Kidney glomerular epithelial cell (primary cell): ENCODE results near the gene MPDU1.
A peak's percentile ranks its signal among the peaks of the same experiment; 100 is the strongest.

Source experiments
- DNase-seq: peaks from one replicate; lab custom pipeline; 2025; lab: John Stamatoyannopoulos, UW

The MPDU1 gene

DNA sequence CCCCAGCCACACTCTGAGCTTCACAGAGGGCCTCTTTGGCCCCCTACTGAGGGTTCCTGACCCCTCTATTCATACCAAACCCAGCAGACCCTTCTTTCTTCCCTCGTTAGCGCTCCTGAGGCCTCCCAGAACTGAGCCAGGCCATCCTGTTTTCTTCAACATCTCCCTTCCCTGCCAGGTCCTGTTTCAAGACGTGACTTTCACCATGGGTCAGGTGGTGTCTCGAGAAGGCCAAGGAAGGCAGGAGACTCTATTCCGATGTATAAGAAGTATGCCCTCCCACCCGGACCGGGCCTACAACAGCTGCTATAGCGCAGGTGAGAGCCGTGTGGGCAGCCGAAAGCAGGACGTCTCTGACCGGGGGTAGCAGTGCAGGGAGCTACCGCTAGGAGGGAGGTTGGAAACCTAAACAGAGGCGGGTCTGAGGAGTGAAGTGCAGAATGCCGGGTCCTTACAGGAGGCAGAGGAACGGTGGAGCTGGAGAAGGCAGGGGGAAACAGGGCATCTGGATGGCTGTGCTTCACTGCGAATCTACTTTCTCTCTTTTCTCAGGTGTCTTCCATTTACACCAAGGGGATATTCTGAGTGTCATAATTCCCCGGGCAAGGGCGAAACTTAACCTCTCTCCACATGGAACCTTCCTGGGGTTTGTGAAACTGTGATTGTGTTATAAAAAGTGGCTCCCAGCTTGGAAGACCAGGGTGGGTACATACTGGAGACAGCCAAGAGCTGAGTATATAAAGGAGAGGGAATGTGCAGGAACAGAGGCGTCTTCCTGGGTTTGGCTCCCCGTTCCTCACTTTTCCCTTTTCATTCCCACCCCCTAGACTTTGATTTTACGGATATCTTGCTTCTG lies 23.3 kb upstream of the MPDU1 start:
- DNase-seq, result peak; percentile 46

DNA sequence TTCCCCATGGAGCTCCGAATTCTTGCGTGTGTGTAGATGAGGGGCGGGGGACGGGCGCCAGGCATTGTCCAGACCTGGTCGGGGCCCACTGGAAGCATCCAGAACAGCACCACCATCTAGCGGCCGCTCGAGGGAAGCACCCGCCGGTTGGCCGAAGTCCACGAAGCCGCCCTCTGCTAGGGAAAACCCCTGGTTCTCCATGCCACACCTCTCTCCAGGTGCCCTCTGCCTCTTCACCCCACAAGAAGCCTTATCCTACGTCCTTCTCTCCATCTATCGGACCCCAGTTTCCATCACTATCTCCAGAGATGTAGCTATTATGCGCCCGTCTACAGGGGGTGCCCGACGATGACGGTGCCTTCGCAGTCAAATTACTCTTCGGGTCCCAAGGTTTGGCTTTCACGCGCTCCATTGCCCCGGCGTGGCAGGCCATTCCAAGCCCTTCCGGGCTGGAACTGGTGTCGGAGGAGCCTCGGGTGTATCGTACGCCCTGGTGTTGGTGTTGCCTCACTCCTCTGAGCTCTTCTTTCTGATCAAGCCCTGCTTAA lies 22.6 kb upstream of the MPDU1 start:
- DNase-seq, result peak; percentile 68

DNA sequence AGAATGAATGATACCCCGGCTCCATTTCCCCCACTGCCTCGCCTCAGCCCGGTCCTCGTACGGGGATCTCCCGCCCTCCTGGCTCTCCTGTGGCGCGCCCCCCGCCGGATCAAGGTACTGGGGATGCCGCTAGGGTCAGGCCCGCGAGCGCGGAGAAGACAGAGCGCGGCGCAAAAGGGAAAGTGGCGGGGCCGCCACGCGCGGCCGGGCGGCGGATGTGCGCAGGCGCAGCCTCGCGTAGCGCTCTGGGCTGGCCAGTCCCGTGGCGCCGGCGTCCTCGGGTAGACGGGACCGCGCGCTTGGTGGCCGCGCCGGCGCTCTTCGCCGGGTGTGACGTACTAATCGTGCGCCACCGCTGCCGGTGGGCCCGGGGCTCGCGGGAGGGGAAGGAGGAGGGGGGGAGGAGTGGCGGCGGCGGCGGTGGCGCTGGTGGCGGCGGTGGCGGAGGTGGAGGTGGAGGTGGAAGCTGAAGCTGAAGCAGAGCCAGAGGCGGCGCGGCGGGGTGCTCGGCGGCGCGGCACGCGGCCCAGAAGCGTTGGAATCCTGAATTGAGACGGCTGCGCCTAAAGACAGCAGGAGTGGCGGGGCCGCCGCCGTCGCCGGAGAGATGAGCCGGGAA lies 22.0 kb upstream of the MPDU1 start, which contains the start of gene SENP3:
Gene SENP3, plus strand, starts transcription at position 331 of the 619 bp plus-strand sequence. CDS start 1,158 bp downstream, outside the sequence.
- DNase-seq, result peak; percentile 46

DNA sequence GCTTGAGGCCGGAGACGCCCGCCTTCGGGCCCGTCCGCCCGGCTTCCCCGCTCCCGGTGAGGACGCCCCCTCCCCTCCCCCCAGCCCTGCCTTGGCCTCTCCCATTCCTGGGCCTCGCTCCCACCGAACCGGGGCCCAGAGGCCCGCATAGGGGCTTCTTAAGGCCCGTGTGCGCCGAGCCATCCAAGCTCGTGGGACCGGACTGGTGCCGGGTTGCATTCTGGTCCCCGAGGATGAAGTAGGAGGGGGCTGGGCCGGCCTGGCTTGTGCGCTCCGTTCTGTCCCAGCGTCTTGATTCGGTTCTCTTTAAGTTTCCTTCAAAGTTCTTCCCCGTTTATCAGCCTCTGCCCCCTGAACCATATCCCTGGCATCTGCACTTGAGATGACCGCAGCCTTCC lies 21.4 kb upstream of the MPDU1 start:
- peak; percentile 12 for DNase-seq

DNA sequence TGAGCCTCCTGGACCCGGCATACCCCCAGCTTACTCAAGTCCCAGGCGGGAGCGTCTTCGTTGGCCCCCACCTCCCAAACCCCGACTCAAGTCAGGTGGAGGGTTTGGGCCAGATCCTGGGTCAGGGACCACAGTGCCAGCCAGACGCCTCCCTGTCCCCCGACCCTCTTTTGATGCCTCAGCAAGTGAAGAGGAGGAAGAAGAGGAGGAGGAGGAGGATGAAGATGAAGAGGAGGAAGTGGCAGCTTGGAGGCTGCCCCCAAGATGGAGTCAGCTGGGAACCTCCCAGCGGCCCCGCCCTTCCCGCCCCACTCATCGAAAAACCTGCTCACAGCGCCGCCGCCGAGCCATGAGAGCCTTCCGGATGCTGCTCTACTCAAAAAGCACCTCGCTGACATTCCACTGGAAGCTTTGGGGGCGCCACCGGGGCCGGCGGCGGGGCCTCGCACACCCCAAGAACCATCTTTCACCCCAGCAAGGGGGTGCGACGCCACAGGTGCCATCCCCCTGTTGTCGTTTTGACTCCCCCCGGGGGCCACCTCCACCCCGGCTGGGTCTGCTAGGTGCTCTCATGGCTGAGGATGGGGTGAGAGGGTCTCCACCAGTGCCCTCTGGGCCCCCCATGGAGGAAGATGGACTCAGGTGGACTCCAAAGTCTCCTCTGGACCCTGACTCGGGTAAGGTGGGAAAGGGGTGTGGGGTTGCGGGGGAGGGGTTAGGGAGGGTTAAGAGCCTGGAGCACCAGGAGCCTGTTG lies 20.4 kb upstream of the MPDU1 start:
- DNase-seq, result no peak

DNA sequence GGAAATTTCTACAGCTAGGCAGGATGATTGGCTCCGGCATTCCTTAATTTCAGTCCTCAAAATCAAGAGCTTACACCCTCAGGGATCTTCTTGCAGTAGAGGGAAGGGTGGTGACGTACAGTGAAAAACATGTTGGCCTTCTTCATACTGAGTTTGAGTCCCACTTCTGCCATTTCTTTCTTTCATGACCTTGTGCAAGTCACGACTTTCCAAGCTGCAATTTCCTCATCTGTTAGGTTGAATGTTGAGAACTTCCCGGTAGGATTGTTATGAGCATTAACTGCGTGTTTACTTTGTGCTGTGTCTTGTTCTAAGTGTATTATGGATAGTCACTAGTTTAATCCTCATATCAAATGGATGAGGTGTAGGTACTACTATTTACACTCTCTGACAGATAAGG lies 14.1 kb upstream of the MPDU1 start:
- no peak for DNase-seq

DNA sequence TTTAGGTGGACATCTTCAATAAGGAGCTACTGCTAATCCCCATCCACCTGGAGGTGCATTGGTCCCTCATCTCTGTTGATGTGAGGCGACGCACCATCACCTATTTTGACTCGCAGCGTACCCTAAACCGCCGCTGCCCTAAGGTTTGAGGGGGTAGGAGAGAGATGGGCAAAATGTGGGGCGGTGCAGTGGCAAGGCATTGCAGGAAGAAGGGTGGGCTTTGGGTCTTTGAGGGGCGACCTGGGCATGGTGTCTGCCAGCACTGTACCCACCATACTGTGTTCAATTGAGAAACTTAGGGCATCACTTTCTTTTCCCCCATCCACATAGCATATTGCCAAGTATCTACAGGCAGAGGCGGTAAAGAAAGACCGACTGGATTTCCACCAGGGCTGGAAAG lies 13.3 kb upstream of the MPDU1 start:
- DNase-seq, result no peak

DNA sequence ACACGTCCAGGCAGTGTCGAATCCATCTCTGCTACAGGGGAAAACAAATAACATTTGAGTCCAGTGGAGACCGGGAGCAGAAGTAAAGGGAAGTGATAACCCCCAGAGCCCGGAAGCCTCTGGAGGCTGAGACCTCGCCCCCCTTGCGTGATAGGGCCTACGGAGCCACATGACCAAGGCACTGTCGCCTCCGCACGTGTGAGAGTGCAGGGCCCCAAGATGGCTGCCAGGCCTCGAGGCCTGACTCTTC lies 11.4 kb upstream of the MPDU1 start:
- DNase-seq, result no peak

DNA sequence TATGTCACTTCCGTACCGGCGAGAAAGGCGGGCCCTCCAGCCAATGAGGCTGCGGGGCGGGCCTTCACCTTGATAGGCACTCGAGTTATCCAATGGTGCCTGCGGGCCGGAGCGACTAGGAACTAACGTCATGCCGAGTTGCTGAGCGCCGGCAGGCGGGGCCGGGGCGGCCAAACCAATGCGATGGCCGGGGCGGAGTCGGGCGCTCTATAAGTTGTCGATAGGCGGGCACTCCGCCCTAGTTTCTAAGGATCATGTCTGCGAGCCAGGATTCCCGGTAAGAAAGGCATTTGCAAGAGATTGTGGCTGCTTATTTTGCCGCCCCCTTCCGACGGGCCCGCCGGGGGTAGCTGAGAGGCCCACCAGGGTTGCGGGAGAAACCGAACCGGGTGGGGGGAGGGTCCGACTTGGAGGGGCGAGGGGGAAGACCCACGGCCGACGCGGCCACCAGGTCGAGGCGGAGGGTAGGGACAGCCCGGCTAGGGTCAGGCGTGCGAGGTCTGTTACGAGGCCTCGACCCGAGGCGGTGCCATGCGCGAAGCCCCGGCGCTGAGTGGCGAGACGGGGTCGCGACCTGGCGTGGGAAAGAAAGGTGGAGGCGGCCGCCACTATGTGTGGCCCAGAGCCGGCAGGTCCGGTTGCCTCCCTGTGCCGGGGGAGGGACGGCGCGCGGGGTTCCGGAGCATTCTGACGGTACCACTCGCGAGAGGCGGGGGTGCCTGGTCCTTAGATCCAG lies 10.9 kb upstream of the MPDU1 start:
- DNase-seq, result peak; percentile 97

DNA sequence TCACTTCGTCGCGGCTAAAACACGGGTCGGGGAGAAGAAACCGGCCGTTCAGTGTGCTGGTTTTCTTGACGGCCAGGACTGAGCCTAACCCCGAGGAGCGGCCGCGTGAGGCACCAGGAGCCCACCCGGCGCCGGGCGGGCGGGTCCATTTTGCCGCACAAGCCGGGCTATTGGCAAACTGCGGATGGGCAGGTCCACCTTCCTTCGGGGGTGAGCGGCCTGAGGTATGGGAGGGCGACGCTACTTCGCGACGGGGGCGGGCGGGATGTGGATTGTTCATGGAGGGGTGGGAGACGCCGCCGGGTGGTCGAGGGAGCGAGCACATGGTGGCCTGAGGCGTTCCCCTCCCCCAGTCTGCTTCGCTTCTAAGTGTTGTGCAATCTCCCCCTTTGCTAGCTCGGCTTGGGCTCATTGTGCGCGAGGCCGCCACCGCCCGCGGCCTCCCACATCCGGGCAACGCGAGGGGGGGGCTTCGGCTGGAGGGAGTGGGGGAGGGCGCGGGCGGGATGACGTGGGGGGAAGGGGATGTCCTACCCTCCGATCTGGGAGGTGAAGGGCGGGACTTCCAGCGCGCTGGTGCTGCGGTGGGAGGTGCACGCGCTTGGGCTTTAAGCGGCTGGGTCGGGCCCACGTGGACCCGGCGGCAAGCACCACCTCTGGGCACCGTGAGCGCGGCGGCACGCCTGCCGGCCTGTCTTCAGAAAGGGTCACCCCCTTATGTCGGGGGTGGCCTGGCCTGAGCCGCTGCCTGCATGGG lies 10.2 kb upstream of the MPDU1 start:
- DNase-seq, result peak; percentile 83

DNA sequence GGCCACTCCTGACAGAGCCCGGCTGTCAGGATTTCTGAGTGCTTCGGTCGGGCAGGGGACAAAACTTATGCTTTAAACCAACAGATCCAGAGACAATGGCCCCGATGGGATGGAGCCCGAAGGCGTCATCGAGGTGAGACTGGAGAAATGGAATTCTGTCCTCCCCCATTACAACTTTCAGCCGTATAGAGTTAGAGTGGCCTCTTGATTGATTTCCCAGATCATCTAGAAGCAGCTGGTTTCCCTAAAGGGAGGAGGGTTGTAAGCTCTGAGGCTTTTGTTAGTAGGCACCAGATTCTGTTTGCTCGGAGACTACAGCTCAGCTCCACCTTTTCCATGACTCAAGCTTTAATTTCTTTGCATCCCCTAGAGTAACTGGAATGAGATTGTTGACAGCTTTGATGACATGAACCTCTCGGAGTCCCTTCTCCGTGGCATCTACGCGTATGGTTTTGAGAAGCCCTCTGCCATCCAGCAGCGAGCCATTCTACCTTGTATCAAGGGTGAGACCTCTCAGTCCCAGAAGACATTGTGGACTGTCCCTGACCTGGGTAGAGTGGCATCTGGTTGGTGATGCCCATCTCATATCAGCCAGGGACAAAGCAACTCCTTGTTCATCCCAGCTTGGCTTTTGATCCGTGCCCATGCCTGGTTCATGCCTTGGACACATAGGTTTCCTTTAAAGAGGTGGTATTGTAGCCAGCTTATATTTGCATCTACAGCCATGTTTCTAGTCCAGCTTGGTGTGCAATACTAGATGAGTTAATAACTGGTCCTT lies 9.3 kb upstream of the MPDU1 start:
- no peak for DNase-seq

DNA sequence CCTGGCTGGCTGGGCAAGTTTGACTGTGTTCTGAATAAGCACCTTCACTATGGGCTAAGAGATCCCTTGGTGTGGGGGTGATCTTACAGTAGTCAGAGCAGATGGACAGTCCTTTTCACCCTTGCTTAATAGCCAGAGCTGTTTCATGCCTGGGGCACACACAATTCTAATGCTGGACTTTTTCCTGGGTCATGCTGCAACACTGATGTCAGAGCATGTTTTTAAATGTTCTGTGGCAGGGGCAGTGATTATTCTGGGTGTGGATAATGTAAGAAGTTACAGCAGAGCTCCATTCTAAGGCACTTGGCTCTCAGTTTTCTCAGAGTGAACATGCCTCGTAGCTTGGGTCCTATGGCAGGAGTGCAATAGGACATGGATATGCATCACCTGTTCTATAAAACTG lies 8.2 kb upstream of the MPDU1 start:
- no peak for DNase-seq

DNA sequence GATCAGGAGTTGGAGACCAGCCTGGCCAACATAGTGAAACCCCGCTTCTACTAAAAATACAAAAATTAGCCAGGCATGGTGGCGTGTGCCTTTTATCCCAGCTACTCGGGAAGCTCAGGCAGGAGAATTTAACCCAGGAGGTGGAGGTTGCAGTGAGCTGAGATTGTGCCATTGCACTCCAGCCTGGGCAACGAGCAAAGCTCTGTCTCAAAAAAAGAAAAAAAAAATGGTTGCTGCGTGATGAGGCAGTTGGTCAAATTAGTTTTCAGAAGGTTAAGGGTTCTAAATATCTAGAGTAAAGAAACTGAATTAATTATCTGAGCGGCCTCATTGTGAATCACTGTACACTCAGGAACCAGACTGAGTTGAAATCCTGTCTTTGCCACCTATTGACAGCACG lies 7.7 kb upstream of the MPDU1 start:
- no peak for DNase-seq

DNA sequence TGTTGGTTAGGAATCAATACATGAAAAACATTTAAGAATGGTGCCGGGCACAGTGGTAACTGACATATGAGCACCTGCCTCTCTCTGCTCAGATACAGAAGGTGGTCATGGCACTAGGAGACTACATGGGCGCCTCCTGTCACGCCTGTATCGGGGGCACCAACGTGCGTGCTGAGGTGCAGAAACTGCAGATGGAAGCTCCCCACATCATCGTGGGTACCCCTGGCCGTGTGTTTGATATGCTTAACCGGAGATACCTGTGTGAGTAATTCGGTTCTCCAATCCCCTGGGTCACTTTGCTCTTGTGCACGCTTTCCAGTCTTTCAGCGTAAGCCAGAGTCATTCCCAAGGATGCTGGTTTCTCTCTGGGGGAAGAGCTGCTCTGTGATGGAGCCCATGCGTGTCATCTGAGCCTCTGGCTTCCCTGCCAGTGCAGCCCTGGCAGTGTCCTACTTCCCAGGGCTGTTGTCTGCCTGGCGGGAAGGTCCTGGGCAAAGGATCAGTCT lies 7.2 kb upstream of the MPDU1 start:
- no peak for DNase-seq

DNA sequence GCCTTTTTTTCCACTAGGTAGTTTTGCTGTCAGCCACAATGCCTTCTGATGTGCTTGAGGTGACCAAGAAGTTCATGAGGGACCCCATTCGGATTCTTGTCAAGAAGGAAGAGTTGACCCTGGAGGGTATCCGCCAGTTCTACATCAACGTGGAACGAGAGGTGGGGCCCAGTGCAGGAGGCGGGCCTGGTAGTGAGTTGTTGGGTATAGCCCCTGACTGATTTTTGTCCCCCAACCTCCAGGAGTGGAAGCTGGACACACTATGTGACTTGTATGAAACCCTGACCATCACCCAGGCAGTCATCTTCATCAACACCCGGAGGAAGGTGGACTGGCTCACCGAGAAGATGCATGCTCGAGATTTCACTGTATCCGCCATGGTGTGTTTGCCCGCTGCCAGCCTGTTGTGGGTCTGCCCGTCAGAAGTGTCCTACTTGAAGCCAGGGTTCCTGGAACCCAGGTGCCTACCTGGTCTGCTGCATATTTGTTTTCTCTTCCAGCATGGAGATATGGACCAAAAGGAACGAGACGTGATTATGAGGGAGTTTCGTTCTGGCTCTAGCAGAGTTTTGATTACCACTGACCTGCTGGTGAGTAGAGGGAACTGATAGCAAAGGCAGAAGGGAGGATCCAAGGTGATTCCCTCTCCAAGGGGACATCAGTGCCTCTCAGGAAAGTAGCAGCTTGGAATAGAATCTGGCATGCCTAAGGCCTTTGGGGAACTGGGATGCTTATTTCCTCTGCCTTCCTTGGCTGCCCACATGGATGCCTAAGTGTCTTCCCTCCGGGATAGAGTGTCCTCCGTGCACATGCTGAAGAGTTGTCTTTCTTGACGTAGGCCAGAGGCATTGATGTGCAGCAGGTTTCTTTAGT lies 6.1 kb upstream of the MPDU1 start:
- no peak for DNase-seq

DNA sequence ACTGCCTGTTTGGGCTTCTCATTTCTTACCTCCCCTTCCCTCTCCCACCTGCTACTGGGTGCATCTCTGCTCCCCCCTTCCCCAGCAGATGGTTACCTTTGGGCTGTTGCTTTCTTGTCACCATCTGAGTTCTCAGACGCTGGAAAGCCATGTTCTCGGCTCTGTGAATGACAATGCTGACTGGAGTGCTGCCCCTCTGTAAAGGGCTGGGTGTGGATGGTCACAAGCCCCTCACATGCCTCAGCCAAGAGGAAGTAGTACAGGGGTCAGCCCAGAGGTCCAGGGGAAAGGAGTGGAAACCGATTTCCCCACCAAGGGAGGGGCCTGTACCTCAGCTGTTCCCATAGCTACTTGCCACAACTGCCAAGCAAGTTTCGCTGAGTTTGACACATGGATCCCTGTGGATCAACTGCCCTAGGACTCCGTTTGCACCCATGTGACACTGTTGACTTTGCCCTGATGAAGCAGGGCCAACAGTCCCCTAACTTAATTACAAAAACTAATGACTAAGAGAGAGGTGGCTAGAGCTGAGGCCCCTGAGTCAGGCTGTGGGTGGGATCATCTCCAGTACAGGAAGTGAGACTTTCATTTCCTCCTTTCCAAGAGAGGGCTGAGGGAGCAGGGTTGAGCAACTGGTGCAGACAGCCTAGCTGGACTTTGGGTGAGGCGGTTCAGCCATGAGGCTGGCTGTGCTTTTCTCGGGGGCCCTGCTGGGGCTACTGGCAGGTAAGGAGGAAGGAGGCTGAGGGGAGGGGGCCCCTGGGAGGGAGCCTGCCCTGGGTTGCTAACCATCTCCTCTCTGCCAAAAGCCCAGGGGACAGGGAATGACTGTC lies 4.4 kb upstream of the MPDU1 start, which contains the start of gene CD68:
Gene CD68, plus strand, starts transcription at position 638 of the 833 bp plus-strand sequence. Its CDS starts 40 bp downstream, at position 678.
- DNase-seq, result peak; percentile 49

DNA sequence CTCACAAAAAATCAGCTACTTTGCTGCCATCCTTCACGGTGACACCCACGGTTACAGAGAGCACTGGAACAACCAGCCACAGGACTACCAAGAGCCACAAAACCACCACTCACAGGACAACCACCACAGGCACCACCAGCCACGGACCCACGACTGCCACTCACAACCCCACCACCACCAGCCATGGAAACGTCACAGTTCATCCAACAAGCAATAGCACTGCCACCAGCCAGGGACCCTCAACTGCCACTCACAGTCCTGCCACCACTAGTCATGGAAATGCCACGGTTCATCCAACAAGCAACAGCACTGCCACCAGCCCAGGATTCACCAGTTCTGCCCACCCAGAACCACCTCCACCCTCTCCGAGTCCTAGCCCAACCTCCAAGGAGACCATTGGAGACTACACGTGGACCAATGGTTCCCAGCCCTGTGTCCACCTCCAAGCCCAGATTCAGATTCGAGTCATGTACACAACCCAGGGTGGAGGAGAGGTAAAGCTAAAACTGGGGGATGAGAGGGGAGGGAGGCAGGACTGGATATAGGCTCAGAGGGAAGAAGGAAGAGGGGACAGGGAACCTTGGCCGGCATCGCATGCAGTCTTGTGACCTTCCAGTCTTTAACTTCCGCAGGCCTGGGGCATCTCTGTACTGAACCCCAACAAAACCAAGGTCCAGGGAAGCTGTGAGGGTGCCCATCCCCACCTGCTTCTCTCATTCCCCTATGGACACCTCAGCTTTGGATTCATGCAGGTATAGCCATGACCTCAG lies 3.6 kb upstream of the MPDU1 start:
- DNase-seq, result no peak
